GM12878 (cell line): ENCODE data around the gene CRB3. TPM values are rescaled to one million over a fixed set of nuclear protein-coding genes. Genes with fewer than 3 reads are reported as not detected.

Experiments used
- ATAC-seq: fragments of 200-7000 bp; cut with Tn5 transposase; 3 replicates; pipeline ENCODE4 v1.9.1; 2020; ENCODE audit warnings: mild to moderate bottlenecking, moderate library complexity
- BruUV-seq: library from RNA; stranded (reverse); fragments of 400-500 nt; replicated peaks from 2 replicates; lab custom pipeline; 2021; lab: Mats Ljungman, UMichigan
- CTCF ChIA-PET: fragments of 300-600 bp; sonication (Branson Sonifier 250); formaldehyde crosslinking; extraction: SDS; loops from one replicate; lab custom pipeline; 2021; ENCODE audit warnings: inconsistent platforms; lab: Yijun Ruan, JAX
- POLR2A ChIA-PET: fragments of 350-600 bp; formaldehyde crosslinking; extraction: SDS; loops from one replicate; lab custom pipeline; 2021; ENCODE audit warnings: inconsistent platforms; lab: Charles Lee
- RAD21 ChIA-PET: fragments of 300-600 bp; sonication (Branson Sonifier 250); formaldehyde crosslinking; loops from one replicate; lab custom pipeline; 2023; ENCODE audit warnings: antibody characterized with exemption; ENCODE audit not compliant: unreplicated experiment; lab: Charles Lee
- SMC1A ChIA-PET: fragments of 300-600 bp; sonication (Branson Sonifier 250); formaldehyde crosslinking; loops from one replicate; lab custom pipeline; 2023; ENCODE audit not compliant: unreplicated experiment, uncharacterized antibody; lab: Charles Lee
- DNase-seq: peaks from one replicate; pipeline ENCODE4 v3.0.0-alpha.2; 2011; ENCODE audit warnings: low read depth, low spot score
- FAIRE-seq: peaks from 3 replicates; lab custom pipeline; 2011; peaks lifted over from hg19 to GRCh38; lab: Jason Lieb, UNC
- H2AFZ ChIP-seq: 2 replicates; pipeline ENCODE4 v1.6.0; 2011; ENCODE audit warnings: low read depth, low read length, control low read depth; ENCODE audit not compliant: control insufficient read depth
- H3K27ac ChIP-seq: 2 replicates; pipeline ENCODE4 v1.5.1; 2011; ENCODE audit warnings: control low read depth; ENCODE audit not compliant: control insufficient read depth, insufficient read depth
- H3K27me3 ChIP-seq, 2 experiments: replicated peaks in 1 of 2; 2 replicates each; pipeline versions ENCODE4 v1.6.0 to v1.6.1; 2011; ENCODE audit warnings: low read length in 1 of 2; ENCODE audit not compliant: control insufficient read depth in 2 of 2, insufficient read depth in 2 of 2
- H3K36me3 ChIP-seq, 2 experiments: 2 replicates each; pipeline ENCODE4 v1.5.1; 2011; ENCODE audit warnings: low read length in 1 of 2; ENCODE audit not compliant: control insufficient read depth in 2 of 2, insufficient read depth in 2 of 2
- H3K4me1 ChIP-seq: 2 replicates; pipeline ENCODE4 v1.6.1; 2011; ENCODE audit warnings: mild to moderate bottlenecking, low read length, moderate library complexity, mixed read lengths; ENCODE audit not compliant: control insufficient read depth, insufficient read depth
- H3K4me2 ChIP-seq: 2 replicates; pipeline ENCODE4 v1.6.0; 2011; ENCODE audit warnings: control low read depth; ENCODE audit not compliant: control insufficient read depth, insufficient read depth
- H3K4me3 ChIP-seq: fragments of 200-600 bp; sonication (generic); 2 replicates; pipeline ENCODE4 v1.5.1; 2016
- H3K79me2 ChIP-seq: 2 replicates; pipeline ENCODE4 v1.6.0; 2011; ENCODE audit warnings: low read length; ENCODE audit not compliant: control insufficient read depth, insufficient read depth
- H3K9ac ChIP-seq: 2 replicates; pipeline ENCODE4 v1.8.0; 2011; ENCODE audit warnings: low read length, control low read depth, mixed read lengths; ENCODE audit not compliant: control insufficient read depth, insufficient read depth
- H3K9me3 ChIP-seq: replicated peaks from 3 replicates; pipeline ENCODE4 v1.5.1; 2011; ENCODE audit warnings: mild to moderate bottlenecking, low read length; ENCODE audit not compliant: control insufficient read depth, insufficient read depth
- H4K20me1 ChIP-seq: 2 replicates; pipeline ENCODE4 v1.6.0; 2011; ENCODE audit not compliant: control insufficient read depth, insufficient read depth
- BCLAF1 ChIP-seq: fragments of 450-650 bp; IDR thresholded peaks from 2 replicates; pipeline ENCODE4 v1.6.1; 2017; ENCODE audit warnings: antibody characterized with exemption, mild to moderate bottlenecking, moderate library complexity
- CBFB ChIP-seq: IDR thresholded peaks from 2 replicates; pipeline ENCODE4 v1.6.1; 2016; ENCODE audit warnings: antibody characterized with exemption, low read depth
- IKZF2 ChIP-seq, 2 experiments: fragments of 450-650 bp; IDR thresholded peaks; 2 replicates each; pipeline ENCODE4 v1.6.1; 2017; ENCODE audit warnings: mild to moderate bottlenecking in 2 of 2, moderate library complexity in 2 of 2
- MXI1 ChIP-seq: fragments of 150-350 bp; IDR thresholded peaks from 2 replicates; pipeline ENCODE4 v1.6.1; 2011; ENCODE audit warnings: low read depth, mild to moderate bottlenecking, inconsistent platforms, low read length, improper control_type of control experiment
- POU2F2 ChIP-seq: IDR thresholded peaks from 3 replicates; pipeline ENCODE4 v1.6.1; 2011; ENCODE audit warnings: low read depth, mild to moderate bottlenecking, low read length, borderline replicate concordance
- RBBP5 ChIP-seq: fragments of 200-600 bp; sonication (generic); conservative IDR thresholded peaks from 2 replicates; pipeline ENCODE4 v1.6.1; 2016
- SIN3A ChIP-seq: IDR thresholded peaks from 2 replicates; pipeline ENCODE4 v1.6.1; 2012; ENCODE audit warnings: low read depth, low read length, improper control_type of control experiment
- SMAD1 ChIP-seq: fragments of 450-650 bp; IDR thresholded peaks from 2 replicates; pipeline ENCODE4 v1.6.1; 2018; ENCODE audit warnings: mild to moderate bottlenecking, low read depth; ENCODE audit not compliant: partially characterized antibody
- YY1 ChIP-seq: IDR thresholded peaks from 2 replicates; pipeline ENCODE4 v1.6.1; 2011; ENCODE audit warnings: low read depth, mild to moderate bottlenecking, low read length
- WGBS: methylation state at CpG from one replicate; pipeline ENCODE4 v1.1.6; 2016; ENCODE audit warnings: low lambda C conversion rate; ENCODE audit not compliant: insufficient replicate concordance, insufficient coverage; ENCODE audit errors: missing lambda C conversion rate; 5-methylcytosine and 5-hydroxymethylcytosine counted together
- in situ Hi-C: fragments of 300-500 bp; cut with MboI; formaldehyde crosslinking; loops from 9 replicates; pipeline ENCODE4 v1.14.3; 2018; ENCODE audit warnings: mixed read lengths
- intact Hi-C: fragments of 100-400 bp; cut with micrococcal nuclease; formaldehyde crosslinking; loops from one replicate; pipeline ENCODE4 v1.14.2; 2022; ENCODE audit not compliant: unreplicated experiment
- polyA plus RNA-seq, 11 experiments: library from polyadenylated mRNA; depleted of rRNA in 4 of 11; unstranded in 6 of 11; stranded (reverse) in 5 of 11; fragments of >200 nt; fragmentation: Nextera tagmentation in 4 of 11; fragmentation: Illumina TruSeq in 1 of 11; extraction: Ambion mirVana in 4 of 11; extraction: Trizol in 1 of 11; gene quantifications; 1 replicate in 1 of 11; 2 replicates in 10 of 11; pipeline versions ENCODE4 v1.2.1 to v1.2.3, GENCODE V29; 2011 to 2016; ENCODE audit warnings: inconsistent platforms in 2 of 11, missing spikeins in 2 of 11, low read depth in 1 of 11
- total RNA-seq, 4 experiments: library from RNA; depleted of rRNA in 3 of 4; stranded (reverse); fragments of >200 nt in 3 of 4; fragmentation: Illumina TruSeq in 1 of 4; extraction: Trizol in 1 of 4; gene quantifications; 2 replicates each; pipeline versions ENCODE4 v1.2.1 to v1.2.3, GENCODE V29; 2013 to 2021
- TF ChIP-seq, protein P1 (sequence below): fragments of 450-650 bp; formaldehyde crosslinking; IDR thresholded peaks from 2 replicates; pipeline ENCODE4 v1.4.0; 2022; ENCODE audit warnings: mild to moderate bottlenecking, moderate library complexity

The CRB3 gene
- total and polyA plus RNA-seq, 10 of the 15 experiments (the other 5 are each of a cell fraction or from before 2014, with no cell fraction given): 0.11 to 1.9 (median 0.98) TPM; not detected in 1

GRCh38 chr19:6509118-6509971, 45.3 kb downstream of the CRB3 start:
- Histone ChIP-seq H3K27me3 (no peaks in the 10 kb centered on the region), H3K79me2 (no peaks in the 10 kb centered on the region), H3K4me2 (no peak overlapping the region), H3K4me1 (0 out of 2 replicates have a peak, but pooled peaks cover 3% of the 10 kb centered on the region), H4K20me1 (no peaks in the 10 kb centered on the region), H2AFZ (no peak overlapping the region), H3K36me3 (no peaks in the 10 kb centered on the region), H3K9me3 (no peaks in the 10 kb centered on the region), H3K9ac (no peak overlapping the region), H3K4me3 (no peak overlapping the region), H3K27ac (no peak overlapping the region)
- ChIA-PET RAD21 (no interaction called here), CTCF (no interaction called here), POLR2A (interaction anchor here (0.6 kb wide), 1 partner anchor 92 kb away, joined by 5 read pairs; no protein-coding TSS in a partner anchor), SMC1A (no interaction called here)
- ATAC-seq (no peak), DNase-seq (no peak), FAIRE-seq (no peak)
- TF ChIP-seq RBBP5 (no peak), SIN3A (no peak)
- intact Hi-C loops: loop anchor here (5.0 to 10.0 kb wide), 3 partner anchors 115 to 382 kb away; partner anchors contain the start of gene GTF2F1
- BruUV-seq: no TSS peak
- in situ Hi-C loops: no loop called here
- WGBS: 75% methylated on average over 19 of the region's 20 CpGs

DNA sequence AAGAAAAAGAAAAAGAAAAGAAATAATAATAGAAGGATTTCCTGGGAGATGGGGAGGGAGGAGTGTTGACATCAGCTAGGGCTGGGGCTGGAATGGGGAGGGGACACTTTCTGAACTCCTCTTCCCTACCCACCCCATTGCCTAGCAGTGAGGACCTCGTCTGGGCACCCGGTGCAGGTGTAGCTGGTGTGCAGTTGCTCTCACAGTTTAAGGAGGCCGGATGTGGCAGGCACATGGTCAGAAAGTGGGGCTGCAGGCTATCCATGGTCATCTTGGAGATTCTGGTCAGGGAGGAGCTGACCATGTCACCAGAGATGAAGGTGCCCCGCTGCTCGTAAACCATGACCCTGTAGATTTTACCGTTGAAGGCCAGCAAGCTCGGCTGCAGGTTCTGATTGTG, 46.5 kb downstream of the CRB3 start:
- no peak for DNase-seq
- Histone ChIP-seq H3K36me3 (no peaks in the 10 kb centered on the region), H4K20me1 (no peaks in the 10 kb centered on the region), H3K9ac (no peak overlapping the region), H3K9me3 (no peaks in the 10 kb centered on the region), H3K4me3 (no peak overlapping the region), H3K27me3 (no peaks in the 10 kb centered on the region), H3K27ac (no peak overlapping the region), H3K4me1 (0 out of 2 replicates have a peak, but pooled peaks cover 3% of the 10 kb centered on the region), H3K4me2 (no peak overlapping the region), H2AFZ (no peak overlapping the region), H3K79me2 (no peaks in the 10 kb centered on the region)
- 69% methylated on average over 7 of the region's 7 CpGs for WGBS
- ChIA-PET POLR2A (no interaction called here), SMC1A (interaction anchor here (0.8 to 0.9 kb wide), 2 partner anchors 13 to 233 kb away, joined by 3 read pairs; no protein-coding TSS in a partner anchor), CTCF (interaction anchor here (1.5 kb wide), 1 partner anchor 353 kb away, joined by 4 read pairs; no protein-coding TSS in a partner anchor), RAD21 (no interaction called here)
- in situ Hi-C loops: no loop called here
- BruUV-seq: no TSS peak
- FAIRE-seq: no peak
- no peak for ATAC-seq
- intact Hi-C loops: no loop called here
- TF ChIP-seq POU2F2: no peak
- TF ChIP-seq, protein P1, sequence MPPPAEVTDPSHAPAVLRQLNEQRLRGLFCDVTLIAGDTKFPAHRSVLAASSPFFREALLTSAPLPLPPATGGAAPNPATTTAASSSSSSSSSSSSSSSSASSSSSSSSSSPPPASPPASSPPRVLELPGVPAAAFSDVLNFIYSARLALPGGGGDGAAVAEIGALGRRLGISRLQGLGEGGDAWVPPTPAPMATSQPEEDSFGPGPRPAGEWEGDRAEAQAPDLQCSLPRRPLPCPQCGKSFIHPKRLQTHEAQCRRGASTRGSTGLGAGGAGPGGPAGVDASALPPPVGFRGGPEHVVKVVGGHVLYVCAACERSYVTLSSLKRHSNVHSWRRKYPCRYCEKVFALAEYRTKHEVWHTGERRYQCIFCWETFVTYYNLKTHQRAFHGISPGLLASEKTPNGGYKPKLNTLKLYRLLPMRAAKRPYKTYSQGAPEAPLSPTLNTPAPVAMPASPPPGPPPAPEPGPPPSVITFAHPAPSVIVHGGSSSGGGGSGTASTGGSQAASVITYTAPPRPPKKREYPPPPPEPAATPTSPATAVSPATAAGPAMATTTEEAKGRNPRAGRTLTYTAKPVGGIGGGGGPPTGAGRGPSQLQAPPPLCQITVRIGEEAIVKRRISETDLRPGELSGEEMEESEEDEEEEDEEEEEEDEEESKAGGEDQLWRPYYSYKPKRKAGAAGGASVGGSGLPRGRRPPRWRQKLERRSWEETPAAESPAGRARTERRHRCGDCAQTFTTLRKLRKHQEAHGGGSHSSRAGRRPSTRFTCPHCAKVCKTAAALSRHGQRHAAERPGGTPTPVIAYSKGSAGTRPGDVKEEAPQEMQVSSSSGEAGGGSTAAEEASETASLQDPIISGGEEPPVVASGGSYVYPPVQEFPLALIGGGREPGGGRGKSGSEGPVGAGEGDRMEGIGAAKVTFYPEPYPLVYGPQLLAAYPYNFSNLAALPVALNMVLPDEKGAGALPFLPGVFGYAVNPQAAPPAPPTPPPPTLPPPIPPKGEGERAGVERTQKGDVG (CRISPR knock-in tag): no peak
- TF ChIP-seq SMAD1: no peak
- TF ChIP-seq MXI1: no peak
- no peak for TF ChIP-seq CBFB
- TF ChIP-seq YY1: no peak
- no peak for TF ChIP-seq IKZF2 (IDR thresholded peaks at IDR 0.05)
- no peak for TF ChIP-seq BCLAF1
